Measurements from ENCODE around the gene STAT4.

Gene STAT4

GRCh38 chr2:191176305-191176704 lies 25.5 kb upstream of the STAT4 start:
- no peak for DNase-seq (ENCODE audit: low read depth)

GRCh38 chr2:191174442-191174841 lies 23.6 kb upstream of the STAT4 start:
- DNase-seq (ENCODE audit: low read depth), result no peak

- DNase-seq (ENCODE audit: low read depth), result no peak
Observed at GRCh38 chr2:191173206-191173605, 22.4 kb upstream of the STAT4 start.

GRCh38 chr2:191171708-191172355 lies 21.0 kb upstream of the STAT4 start:
- DNase-seq (ENCODE audit: low read depth), result no peak

GRCh38 chr2:191171286-191171685 lies 20.5 kb upstream of the STAT4 start:
- DNase-seq (ENCODE audit: low read depth), result no peak

GRCh38 chr2:191170773-191171172 lies 20.0 kb upstream of the STAT4 start:
- DNase-seq (ENCODE audit: low read depth), result no peak

- no peak for DNase-seq (ENCODE audit: low read depth)
Observed at GRCh38 chr2:191170301-191170636, 19.5 kb upstream of the STAT4 start.

GRCh38 chr2:191169456-191170300 lies 18.9 kb upstream of the STAT4 start:
- DNase-seq (ENCODE audit: low read depth), result no peak

GRCh38 chr2:191167766-191168165 lies 17.0 kb upstream of the STAT4 start:
- no peak for DNase-seq (ENCODE audit: low read depth)

- no peak for DNase-seq (ENCODE audit: low read depth)
Observed at GRCh38 chr2:191166756-191167445, 16.1 kb upstream of the STAT4 start.

- DNase-seq (ENCODE audit: low read depth), result no peak
Observed at GRCh38 chr2:191166111-191166755, 15.4 kb upstream of the STAT4 start.

- no peak for DNase-seq (ENCODE audit: low read depth)
Observed at GRCh38 chr2:191165176-191165643, 14.4 kb upstream of the STAT4 start.

- DNase-seq (ENCODE audit: low read depth), result no peak
Observed at GRCh38 chr2:191158747-191159146, 8.0 kb upstream of the STAT4 start.

GRCh38 chr2:191158193-191158592 lies 7.4 kb upstream of the STAT4 start:
- no peak for DNase-seq (ENCODE audit: low read depth)

- no peak for DNase-seq (ENCODE audit: low read depth)
Observed at GRCh38 chr2:191155608-191156071, 4.8 kb upstream of the STAT4 start.

- DNase-seq (ENCODE audit: low read depth), result no peak
Observed at GRCh38 chr2:191153716-191154115, 2.9 kb upstream of the STAT4 start.

- no peak for DNase-seq (ENCODE audit: low read depth)
Observed at GRCh38 chr2:191152482-191153240, 1.9 kb upstream of the STAT4 start.

- DNase-seq (ENCODE audit: low read depth), result no peak
Observed at GRCh38 chr2:191151331-191151730, 537 bp upstream of the STAT4 start.

- no peak for DNase-seq (ENCODE audit: low read depth)
Observed at GRCh38 chr2:191150230-191150599, 579 bp downstream of the STAT4 start.

- DNase-seq (ENCODE audit: low read depth), result no peak
Observed at GRCh38 chr2:191149391-191149790, 1.4 kb downstream of the STAT4 start.

GRCh38 chr2:191148791-191149190 lies 2.0 kb downstream of the STAT4 start:
- DNase-seq (ENCODE audit: low read depth), result no peak

GRCh38 chr2:191148281-191148680 lies 2.5 kb downstream of the STAT4 start:
- DNase-seq (ENCODE audit: low read depth), result no peak
